ENCODE measurements around the gene NCKAP5. TPM values are rescaled to one million over a fixed set of nuclear protein-coding genes. Genes with fewer than 3 reads are reported as not detected.

The NCKAP5 gene
- polyA plus RNA-seq, 1 experiment, result 2.1 TPM

GRCh38 chr2:132731441-132731840 lies 836.8 kb downstream of the NCKAP5 start:
- DNase-seq (ENCODE audit: low read depth), result no peak
- Histone ChIP-seq H3K27me3 (ENCODE audit: control insufficient read depth, insufficient read depth, low read length) (no peaks in the 10 kb centered on the region), H3K36me3 (ENCODE audit: control insufficient read depth, insufficient read depth, low read length) (no peaks in the 10 kb centered on the region), H3K4me3 (ENCODE audit: low read depth, low read length) (no peak overlapping the region)
- POLR2A ChIA-PET, result no interaction called here
- TF ChIP-seq CTCF (IDR thresholded peaks at IDR 0.05; ENCODE audit: insufficient read depth, low read depth, low read length), result no peak
- CTCF ChIA-PET, result no interaction called here

GRCh38 chr2:132730611-132731010 lies 837.7 kb downstream of the NCKAP5 start:
- H3K36me3 ChIP-seq (ENCODE audit: control insufficient read depth, insufficient read depth, low read length), result no peaks in the 10 kb centered on the region
- TF ChIP-seq CTCF (IDR thresholded peaks at IDR 0.05; ENCODE audit: insufficient read depth, low read depth, low read length), result no peak
- ChIA-PET POLR2A (no interaction called here), CTCF (no interaction called here)
- H3K4me3 ChIP-seq (ENCODE audit: low read depth, low read length), result no peak overlapping the region
- no peaks in the 10 kb centered on the region for H3K27me3 ChIP-seq (ENCODE audit: control insufficient read depth, insufficient read depth, low read length)
- no peak for DNase-seq (ENCODE audit: low read depth)

GRCh38 chr2:132729522-132729921 lies 838.7 kb downstream of the NCKAP5 start:
- Histone ChIP-seq H3K36me3 (ENCODE audit: control insufficient read depth, insufficient read depth, low read length) (no peaks in the 10 kb centered on the region), H3K4me3 (ENCODE audit: low read depth, low read length) (no peak overlapping the region), H3K27me3 (ENCODE audit: control insufficient read depth, insufficient read depth, low read length) (no peaks in the 10 kb centered on the region)
- no peak for DNase-seq (ENCODE audit: low read depth)
- no peak for TF ChIP-seq CTCF (IDR thresholded peaks at IDR 0.05; ENCODE audit: insufficient read depth, low read depth, low read length)
- ChIA-PET POLR2A (no interaction called here), CTCF (interaction anchor here (0.7 kb wide), 1 partner anchor 81 kb away, joined by 3 read pairs; no protein-coding TSS in a partner anchor)

- Histone ChIP-seq H3K36me3 (ENCODE audit: control insufficient read depth, insufficient read depth, low read length) (no peaks in the 10 kb centered on the region), H3K27me3 (ENCODE audit: control insufficient read depth, insufficient read depth, low read length) (no peaks in the 10 kb centered on the region), H3K4me3 (ENCODE audit: low read depth, low read length) (no peak overlapping the region)
- no peak for TF ChIP-seq CTCF (IDR thresholded peaks at IDR 0.05; ENCODE audit: insufficient read depth, low read depth, low read length)
- POLR2A ChIA-PET, result no interaction called here
- CTCF ChIA-PET, result interaction anchor here (0.6 kb wide), 1 partner anchor 9 kb away, joined by 4 read pairs; no protein-coding TSS in a partner anchor
- no peak for DNase-seq (ENCODE audit: low read depth)
Measured at GRCh38 chr2:132726155-132726554, 842.1 kb downstream of the NCKAP5 start.

GRCh38 chr2:132725748-132726147 lies 842.5 kb downstream of the NCKAP5 start:
- ChIA-PET POLR2A (no interaction called here), CTCF (interaction anchor here (0.6 kb wide), 1 partner anchor 9 kb away, joined by 4 read pairs; no protein-coding TSS in a partner anchor)
- no peak for DNase-seq (ENCODE audit: low read depth)
- TF ChIP-seq CTCF (IDR thresholded peaks at IDR 0.05; ENCODE audit: insufficient read depth, low read depth, low read length), result no peak
- Histone ChIP-seq H3K27me3 (ENCODE audit: control insufficient read depth, insufficient read depth, low read length) (no peaks in the 10 kb centered on the region), H3K36me3 (ENCODE audit: control insufficient read depth, insufficient read depth, low read length) (no peaks in the 10 kb centered on the region), H3K4me3 (ENCODE audit: low read depth, low read length) (no peak overlapping the region)
